GM19240 (cell line): ENCODE data around the gene GAGE10.

ENCODE experiments used
- DNase-seq: peaks from one replicate; pipeline ENCODE4 v3.0.0; 2011; ENCODE audit warnings: low spot score; ENCODE audit not compliant: insufficient read length

The GAGE10 gene, protein sequence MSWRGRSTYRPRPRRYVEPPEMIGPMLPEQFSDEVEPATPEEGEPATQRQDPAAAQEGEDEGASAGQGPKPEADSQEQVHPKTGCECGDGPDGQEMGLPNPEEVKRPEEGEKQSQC

DNA sequence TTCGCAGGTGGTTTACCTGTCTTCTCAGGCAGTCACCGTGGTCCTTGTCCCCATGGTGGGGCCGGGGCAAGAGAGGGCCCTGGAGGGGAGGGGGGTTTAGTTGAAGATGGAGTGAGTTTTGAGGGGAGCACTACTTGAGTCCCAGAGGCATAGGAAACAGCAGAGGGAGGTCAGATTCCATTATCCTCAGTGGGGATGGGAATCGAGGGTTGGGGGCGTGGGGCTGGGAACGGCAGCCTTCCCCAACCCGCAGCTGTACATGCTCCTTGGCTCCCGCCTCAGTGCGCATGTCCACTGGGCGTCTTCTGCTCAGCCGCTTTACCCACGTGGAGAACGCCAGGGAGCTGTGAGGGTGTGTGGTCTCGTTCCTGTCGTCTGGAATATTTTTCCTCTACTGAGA, at the start of gene GAGE10:
Gene GAGE10, plus strand, starts transcription at position 301 of the 400 bp plus-strand sequence. CDS start 1,214 bp downstream, outside the sequence.
- DNase-seq, result no peak

DNA sequence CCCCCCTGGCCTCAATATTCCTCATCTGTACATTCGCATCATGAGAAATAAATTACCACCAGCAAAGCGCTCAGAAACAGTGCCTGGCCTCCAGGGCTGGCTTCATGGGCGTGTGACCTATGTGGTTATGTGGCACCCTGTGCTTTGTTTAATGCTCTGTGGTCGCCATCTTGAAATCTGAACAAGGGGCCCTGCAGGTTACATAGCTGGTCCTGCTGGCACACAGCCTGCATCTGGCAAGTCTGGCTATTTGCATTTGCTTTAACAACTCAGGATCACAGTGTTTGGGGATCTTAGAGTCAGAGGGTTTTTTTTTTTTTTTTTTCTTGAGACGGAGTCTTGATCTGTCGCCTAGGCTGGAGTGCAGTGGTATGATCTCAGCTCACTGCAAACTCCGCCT, 48.8 kb upstream of the GAGE10 start:
- no peak for DNase-seq

DNA sequence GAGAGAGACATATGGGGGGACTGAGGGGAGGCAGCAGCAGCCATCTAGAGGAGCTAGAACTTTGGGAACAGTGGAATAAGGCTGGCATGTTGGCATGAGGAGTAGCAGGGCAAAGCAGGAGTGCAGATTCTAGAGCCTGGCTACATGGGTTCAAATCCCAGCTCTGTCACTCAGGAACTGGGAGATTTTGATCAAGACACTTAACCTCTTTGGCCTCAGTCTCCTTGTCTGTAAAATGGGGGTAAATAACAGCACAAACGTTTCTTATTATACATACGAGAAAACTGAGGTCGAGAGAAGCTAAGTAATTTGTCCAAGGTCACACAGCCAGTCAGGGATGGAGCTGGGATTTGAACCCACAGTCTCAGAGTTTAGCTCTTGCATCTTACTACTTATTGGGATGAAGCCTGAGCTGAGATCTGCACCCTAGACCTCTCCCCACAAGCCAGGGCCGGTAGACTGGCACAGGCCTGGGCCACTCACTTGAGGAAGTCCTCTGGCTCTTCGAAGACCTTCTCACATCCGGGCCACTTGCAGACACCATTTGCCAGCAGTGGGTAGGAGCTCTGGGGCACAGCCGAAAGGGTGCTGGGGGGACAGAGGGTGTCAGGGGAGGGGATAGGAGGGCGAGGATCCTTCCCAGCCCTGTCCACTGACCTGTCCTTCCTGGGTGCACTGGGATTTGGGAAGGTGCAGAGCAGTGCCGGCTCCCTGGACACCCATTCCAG, 47.0 kb upstream of the GAGE10 start:
- no peak for DNase-seq

DNA sequence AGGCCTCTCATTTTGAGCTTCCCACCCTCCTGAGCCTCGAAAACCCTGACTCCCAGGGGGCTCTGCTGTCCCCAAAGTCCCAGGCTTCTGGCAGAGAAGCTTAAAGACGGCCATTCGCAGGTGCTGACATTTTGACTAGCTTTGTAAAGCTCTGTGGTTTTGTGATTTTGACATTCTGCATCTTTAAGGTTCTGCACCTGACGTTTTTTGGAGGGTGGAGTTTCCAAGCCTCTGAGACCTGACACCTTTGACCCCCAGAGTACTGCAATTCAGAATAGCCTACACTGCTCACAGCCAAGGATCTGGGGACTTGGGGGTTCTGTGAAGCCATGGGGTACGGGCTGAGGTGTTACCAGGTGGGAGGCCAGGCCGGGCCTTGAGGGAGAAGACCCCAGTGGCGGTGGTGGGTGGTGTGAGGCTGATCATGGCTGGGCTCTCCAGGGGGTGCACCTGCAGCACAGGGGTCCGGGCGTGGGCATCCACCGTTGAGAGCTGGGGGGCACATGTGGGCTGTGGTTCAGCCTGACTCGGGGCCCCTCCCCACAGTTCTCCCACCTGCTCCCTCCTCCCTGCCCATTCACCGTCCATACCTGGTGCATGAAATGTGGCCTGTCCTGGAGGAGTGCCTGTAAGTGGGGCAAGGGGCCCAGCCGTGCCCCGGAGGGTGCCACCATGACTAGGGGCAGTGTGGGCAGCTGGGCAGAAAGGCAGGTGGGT, 46.2 kb upstream of the GAGE10 start:
- DNase-seq, result no peak

DNA sequence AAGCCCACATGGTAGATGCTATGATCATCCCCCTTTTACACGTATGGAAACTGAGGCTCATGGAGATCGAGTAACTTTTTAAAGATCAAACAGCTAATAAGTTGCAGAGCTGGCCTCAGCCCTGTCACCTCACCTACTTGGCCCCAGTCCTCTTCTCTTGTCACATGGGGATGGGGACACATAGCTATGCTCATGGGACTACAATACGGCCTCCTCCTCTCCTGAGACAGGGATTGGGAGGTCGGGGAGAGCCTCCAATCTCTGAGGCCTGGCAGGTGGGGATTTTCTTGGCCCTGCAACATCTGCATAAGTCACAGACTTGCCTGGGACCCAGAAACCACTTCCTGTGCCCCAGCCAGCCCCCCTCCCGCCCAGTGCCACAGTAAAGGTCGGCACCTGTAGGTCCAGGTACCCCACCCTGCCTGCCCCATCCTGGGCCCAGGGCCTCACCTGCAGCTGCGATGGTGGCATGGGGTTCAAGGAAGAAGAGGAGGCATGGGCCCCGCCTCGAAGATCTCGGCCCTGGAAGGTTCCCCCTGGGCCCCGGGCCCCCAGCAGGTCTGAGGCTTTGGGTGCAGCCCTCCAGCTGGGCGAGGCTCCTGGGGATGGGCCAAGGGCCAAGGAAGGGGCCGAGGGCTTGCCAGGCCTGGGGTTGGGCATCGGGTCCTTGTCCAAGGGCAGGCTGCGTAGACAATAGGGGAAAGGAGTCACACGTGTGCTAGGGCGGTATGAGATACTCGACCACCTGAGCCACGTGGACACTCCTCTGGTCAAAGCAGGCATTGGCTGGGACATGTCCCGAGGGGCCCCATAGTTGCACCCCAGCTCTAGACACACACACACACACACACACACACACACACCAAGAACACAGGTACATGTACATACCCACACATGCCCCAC, 45.3 kb upstream of the GAGE10 start:
- DNase-seq, result no peak

DNA sequence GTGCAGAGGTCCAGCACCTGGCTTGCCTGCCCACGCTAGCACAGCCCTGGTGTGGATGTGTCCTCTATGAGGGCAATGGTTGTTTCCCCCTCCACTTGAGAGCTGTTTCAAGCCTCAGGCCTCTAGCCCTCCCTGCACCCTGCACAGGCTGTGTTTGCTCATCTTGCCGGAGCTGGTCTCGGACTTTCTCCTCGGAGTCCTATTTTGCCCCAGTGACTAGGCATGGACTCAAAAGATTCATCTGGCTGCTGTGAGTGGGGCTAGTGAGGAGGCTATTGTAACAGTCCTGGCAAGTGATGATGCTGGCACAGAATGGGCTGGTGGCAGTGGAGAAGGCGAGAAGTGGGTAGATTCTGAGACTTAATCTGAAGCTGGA, 44.7 kb upstream of the GAGE10 start:
- DNase-seq, result no peak

DNA sequence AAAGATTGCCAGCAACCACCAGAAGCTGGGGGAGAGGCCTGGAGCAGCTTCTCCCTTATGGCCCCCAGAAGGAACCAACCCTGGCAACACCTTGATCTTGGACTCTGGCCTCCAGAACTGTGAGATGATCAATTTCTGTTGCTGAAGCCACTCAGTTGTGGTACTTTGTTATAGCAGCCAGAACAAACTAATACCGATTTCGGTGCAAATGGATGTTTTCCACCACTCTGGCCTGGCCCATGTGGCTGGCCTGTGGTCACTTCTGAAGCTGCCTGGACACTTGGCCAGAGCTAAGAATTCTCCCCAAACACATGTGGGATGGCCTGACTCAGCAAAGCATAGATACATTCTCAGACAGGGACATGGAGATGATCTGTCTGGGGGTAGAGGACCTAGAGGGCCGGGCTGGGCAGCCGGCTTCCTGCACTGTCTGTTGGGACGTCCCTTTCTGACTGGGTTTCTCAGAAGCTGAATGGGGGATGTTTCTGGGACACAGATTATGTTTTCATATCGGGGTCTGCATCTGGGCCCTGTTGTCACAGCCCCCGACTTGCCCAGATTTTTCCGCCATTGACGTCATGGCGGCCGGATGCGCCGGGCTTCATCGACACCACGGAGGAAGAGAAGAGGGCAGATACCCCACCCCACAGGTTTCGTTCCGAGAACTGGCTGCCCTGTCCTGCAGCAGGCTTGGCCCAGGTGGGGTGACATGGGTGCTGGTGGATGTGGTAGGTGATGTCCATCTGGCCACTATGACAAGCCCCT, 43.0 kb upstream of the GAGE10 start:
- DNase-seq, result no peak

DNA sequence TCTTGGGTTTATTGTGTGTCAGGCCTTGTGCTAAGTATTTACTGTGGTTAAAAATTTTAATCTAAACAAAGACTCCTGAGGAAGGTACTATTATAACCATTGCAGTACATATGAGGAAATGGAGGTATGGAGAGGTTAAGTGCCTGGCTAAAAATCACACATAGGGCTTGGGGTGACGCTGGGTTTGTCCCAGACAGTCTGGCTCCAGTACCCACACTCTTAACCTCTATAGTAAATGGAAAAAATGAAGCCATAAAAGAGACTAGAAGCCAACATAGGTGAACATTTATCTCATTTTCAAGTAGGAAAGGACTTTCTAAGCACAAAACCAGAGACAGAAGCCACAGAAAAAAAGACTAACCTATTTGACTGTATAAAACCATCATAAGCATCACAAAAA, 40.8 kb upstream of the GAGE10 start:
- DNase-seq, result no peak

DNA sequence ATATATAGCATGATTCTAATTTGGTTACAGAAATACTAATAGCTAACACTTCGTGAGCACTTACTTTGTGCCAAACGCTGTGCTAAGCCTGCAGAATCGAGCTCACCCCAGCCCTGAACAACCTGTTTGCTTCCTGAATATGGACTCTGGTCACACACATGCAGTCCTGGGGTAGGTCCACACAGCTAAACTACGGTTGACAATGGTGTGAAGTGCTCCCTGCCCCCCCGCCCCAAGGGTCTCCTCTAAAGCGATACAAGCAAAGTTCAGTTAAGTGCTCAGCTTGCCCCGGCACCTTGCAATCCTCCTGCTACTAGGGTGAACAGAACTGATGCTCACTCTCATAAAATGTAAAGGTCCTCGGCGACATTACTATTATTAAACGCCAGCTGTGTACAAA, 39.8 kb upstream of the GAGE10 start:
- no peak for DNase-seq

DNA sequence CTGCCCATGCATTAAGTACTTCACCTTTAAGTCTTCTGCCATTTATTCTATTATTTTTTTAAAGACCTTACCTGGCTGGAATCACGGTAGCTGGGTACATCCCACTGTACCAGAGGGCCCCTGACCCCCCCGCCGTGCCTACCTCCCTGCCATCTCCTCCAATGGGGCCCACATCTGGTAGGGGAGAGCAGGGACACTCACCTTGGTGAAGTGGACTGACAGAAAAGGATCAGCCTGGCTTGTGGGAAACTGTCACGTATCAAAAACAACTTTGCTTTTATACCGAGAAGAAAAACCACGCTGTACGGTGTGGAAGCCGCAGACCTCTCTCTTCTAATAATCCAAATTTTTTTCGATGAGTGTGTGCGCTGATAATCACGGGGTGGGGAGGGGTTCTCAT, 39.0 kb upstream of the GAGE10 start, which contains the start of gene FOXP3:
Gene FOXP3, minus strand, starts transcription at position 251 of the 400 bp plus-strand sequence. CDS start 6,205 bp downstream, outside the sequence.
- no peak for DNase-seq

DNA sequence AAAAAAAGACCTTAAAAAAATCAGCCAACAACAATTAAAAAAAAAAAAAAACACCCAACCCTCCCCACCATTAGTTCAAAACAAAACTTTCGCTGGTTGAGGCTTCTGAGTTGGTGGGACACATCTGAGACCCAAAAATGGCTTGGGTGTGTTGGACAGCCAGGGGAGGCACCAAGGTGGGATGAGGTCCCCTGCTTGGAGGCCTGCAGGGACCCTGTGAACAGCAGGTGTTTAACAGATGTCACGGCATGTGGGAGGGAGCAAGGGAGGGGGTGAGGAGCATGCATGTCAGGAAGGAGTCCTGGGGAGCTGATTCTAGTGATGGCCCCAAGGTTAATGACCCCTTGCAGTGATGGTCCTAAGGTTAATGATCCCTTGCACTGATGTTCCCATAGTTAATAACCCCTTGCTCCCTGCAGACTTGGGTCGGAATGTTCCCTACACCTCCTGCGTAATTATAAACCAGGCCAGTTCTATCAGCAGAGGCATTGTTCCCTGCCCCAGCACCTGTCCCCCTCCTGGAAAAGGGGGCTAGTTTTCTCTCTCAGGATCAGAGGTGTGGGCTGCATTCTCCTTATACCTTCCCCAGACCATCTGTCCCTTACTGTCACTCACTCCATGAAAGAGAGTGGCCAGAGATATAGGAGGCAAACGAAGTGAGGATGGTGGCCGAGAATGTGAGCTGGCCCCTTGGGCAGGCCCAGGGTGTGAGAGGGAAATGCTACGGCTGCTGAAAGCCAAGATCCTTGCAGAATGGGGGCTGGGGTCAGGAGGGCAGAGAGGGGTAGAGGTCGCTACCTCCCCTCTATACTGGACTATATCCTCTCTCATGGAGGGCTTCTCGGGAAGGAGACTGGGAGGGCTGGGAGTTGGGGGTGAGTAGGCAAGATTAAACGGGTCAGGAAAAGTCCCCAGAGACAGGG, 36.7 kb upstream of the GAGE10 start:
- no peak for DNase-seq

DNA sequence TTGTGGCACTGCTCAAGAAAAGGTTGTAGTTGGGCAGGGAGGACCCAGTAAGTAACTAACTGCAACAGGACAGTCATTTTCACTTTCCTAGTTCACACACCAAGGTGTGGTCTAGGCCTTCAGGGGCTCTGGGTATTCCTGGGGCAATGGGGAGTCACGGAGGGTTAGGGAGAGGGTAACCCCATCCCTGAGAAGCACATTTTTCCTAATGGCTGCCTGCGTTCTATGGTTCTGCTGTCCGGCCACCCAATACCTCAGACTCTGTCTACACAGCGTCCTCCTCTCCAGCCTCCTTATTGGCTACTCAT, 34.8 kb upstream of the GAGE10 start:
- DNase-seq, result no peak

DNA sequence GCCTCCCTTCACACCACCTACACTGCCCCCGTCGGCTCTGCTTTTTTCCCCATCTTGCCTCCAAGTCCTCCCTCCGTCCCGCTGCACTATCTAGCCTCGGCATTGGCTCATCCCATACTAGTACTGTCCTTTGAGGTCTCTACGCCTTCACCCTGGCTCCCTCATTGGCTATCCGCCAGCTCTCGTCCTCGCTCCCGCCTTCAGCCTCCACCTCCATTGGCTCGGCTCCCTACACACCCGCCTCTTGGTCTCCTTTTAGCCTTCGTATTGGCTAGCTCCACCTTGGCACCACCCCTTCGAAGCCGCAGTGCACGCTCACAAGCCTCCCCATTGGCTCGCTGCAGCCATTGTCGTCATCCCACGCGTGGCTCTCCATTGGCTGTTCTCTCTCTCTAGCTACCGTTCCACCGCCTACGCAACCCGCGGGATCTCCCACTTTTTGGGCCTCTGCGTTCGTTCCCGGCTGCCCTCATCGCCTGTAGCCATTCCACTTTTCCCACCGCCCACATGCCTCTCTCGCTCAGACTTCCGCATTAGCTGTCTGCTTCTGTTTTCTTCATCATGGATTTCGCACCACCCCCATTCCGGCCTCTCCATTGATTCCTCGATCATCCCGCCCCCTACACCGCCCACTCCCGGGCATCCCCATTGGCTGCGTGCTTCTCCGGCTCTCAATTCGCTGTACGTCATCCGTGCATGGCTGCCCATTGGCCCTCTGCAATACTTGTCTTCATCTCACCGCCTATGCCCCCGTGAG, 34.3 kb upstream of the GAGE10 start:
- DNase-seq, result peak; percentile 80

DNA sequence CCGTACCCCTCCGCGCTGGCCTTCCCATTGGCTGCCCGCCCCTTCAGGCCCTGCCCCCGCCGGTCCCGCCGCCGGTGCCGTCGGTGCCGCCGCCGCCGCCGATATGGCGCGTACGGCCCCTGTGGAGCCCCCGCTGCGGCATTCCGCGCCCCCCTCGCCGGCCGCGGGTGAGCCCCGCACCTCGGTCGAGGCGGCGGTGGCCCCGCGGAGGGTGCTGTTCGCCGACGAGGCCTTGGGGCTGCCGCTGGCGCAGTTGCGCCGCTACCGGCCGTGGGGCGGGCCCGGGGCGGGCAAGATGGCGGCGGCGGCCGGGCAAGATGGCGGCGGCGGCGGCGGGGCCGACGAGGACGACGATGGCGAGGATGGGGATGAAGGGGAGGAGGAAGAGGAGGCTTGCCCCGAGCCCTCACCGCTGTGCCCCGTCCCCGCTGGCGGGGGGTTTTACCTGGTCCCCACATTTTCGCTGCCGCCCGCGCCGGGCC, 33.6 kb upstream of the GAGE10 start, which contains the start of gene PPP1R3F:
Gene PPP1R3F, plus strand, starts transcription at position 27 of the 482 bp plus-strand sequence. Its CDS starts 77 bp downstream, at position 104.
- DNase-seq, result no peak

DNA sequence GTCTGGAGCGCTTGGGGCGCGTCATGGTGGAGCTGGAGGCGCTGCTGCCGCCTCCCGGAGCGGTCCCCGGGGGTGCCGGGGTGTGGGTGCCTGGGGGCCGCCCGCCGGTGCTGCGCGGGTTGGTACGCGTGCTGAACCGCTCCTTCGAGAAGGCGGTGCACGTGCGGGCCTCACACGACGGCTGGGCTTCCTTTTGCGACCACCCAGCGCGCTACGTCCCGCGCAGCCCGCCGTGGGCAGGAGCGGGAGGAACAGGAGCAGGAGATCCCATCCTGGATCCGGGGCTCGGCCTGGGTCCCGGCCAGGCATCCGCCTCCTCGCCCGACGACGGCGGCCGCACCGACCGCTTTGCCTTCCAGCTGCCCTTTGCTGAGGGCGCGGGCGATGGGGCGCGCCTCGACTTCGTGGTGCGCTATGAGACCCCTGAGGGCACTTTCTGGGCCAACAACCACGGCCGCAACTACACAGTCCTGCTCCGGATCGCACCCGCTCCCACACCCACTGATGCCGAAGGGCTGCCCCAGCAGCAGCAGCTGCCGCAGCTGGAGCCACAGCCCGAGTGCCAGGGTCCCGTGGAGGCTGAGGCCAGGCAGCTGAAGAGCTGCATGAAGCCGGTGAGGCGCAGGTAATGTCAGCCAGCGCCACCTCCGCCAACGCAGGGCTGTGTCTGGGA, 33.1 kb upstream of the GAGE10 start:
- no peak for DNase-seq

DNA sequence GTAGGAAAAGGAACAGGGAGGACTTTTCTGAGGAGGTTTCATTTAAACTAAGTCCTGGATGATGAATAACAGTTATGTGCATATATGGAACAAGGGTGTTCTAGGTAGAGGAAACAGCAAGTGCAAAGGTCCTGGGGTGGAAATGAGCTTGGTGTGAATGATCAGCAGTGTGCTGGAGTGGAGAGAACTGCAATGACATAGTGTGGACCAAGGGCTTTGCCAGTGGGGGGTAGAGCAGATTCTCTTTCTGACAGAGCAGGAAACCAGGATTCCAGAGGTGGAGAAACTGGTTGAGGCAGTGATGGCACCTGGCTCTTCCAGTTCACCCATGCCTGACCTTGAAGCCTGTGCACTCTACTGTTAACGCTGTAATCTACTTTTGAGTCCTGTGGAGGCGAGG, 32.1 kb upstream of the GAGE10 start:
- DNase-seq, result no peak

DNA sequence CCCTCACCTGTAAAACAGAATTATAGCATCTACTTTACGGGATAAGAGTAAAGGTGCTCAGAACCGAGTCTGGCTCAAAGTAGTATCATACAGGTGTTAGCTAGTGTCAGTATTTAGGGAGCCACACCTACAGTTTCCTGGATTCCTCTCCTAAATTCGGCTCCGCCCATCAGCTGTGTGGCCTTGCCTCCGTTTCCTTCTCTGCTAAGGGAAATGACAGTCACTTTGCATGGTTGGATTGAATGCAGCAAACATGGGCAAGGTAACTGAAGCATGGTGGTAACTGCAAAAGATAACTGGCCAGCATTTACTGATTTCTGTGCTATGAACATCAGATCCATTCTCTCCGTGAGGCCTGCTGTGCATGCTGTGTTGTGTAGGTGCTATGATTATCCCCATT, 31.0 kb upstream of the GAGE10 start:
- no peak for DNase-seq

DNA sequence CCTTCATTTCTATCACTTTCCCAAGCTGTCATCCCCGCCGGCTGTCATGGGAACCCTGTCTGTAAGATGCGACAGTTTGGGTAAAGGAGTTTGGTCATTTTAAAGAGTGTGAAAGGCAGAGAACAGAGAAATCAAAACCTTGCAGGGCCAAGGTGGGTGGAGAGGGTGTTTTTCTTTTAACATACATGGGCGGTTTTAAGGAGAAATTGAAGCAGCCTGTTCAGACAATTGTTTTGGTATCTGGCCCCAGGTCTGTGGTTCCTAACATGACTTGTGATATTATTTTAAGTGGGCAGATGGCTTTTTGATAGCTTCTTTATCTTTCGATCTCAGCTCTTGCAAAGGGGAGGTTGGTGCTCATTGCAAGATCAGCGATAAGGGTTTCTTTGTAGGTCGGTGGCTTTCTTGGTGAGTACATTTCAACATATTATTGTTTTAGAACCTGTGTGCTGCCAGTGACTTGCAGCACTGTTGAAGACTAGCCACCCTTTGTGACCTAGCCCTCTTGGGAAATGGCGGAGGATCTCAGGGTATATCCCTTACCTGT, 30.2 kb upstream of the GAGE10 start:
- DNase-seq, result no peak
